ENCODE measurements around the gene SSUH2.

GRCh38 chr3:8624612-8625011 lies 20.0 kb downstream of the SSUH2 start:
- TF ChIP-seq POLR2A (IDR thresholded peaks at IDR 0.05) (no peak), CTCF (IDR thresholded peaks at IDR 0.05) (no peak)

Data from tibial nerve (tissue), 3 donors.